Kidney (tissue), 14 donors: ENCODE results near the gene SLC45A3. TPM values are rescaled to one million over a fixed set of nuclear protein-coding genes. Genes with fewer than 3 reads are reported as not detected.
A peak's percentile ranks its signal among the peaks of the same experiment; 100 is the strongest.

Experiments used
- DNase-seq, 5 donors: peaks; one replicate each; pipeline ENCODE4 v3.0.0-alpha.2; 2013 to 2020
- FAIRE-seq: peaks from 2 replicates; lab custom pipeline; 2012; peaks lifted over from hg19 to GRCh38; lab: Jason Lieb, UNC
- H3K27ac ChIP-seq, 2 donors: one replicate each; pipeline ENCODE4 v1.7.0; 2013; ENCODE audit warnings: low read depth in 2 of 2, low read length in 2 of 2, inconsistent platforms in 1 of 2
- H3K27me3 ChIP-seq: one replicate; pipeline ENCODE4 v1.7.1; 2013; ENCODE audit warnings: low read length, inconsistent platforms; ENCODE audit not compliant: control insufficient read depth, insufficient read depth
- H3K36me3 ChIP-seq, 3 donors: one replicate each; pipeline versions ENCODE4 v1.7.0 to v1.7.1; 2013; ENCODE audit warnings: low read length in 3 of 3, control low read depth in 1 of 3, inconsistent platforms in 1 of 3; ENCODE audit not compliant: insufficient read depth in 3 of 3, control insufficient read depth in 2 of 3
- H3K4me1 ChIP-seq, 3 donors: one replicate each; pipeline versions ENCODE4 v1.7.0 to v1.7.1; 2013; ENCODE audit warnings: low read length in 3 of 3, inconsistent platforms in 1 of 3, low read depth in 1 of 3; ENCODE audit not compliant: control insufficient read depth in 2 of 3, insufficient read depth in 2 of 3
- H3K4me3 ChIP-seq, 3 donors: one replicate each; pipeline versions ENCODE4 v1.7.0 to v1.8.1; 2013; ENCODE audit warnings: low read length in 3 of 3, control low read depth in 1 of 3, inconsistent platforms in 1 of 3
- H3K9ac ChIP-seq, 3 donors: one replicate each; pipeline versions ENCODE4 v1.7.0 to v1.7.1; 2013; ENCODE audit warnings: low read length in 3 of 3, control low read depth in 1 of 3, inconsistent platforms in 1 of 3
- H3K9me3 ChIP-seq, 3 donors: one replicate each; pipeline versions ENCODE4 v1.7.0 to v1.7.1; 2013; ENCODE audit warnings: low read length in 3 of 3, control low read depth in 1 of 3, inconsistent platforms in 1 of 3; ENCODE audit not compliant: control insufficient read depth in 2 of 3, insufficient read depth in 1 of 3
- CTCF ChIP-seq: IDR thresholded peaks from 3 replicates; pipeline ENCODE4 v1.5.1; 2012; ENCODE audit warnings: mild to moderate bottlenecking, moderate library complexity, borderline replicate concordance; ENCODE audit not compliant: insufficient read depth; ENCODE audit errors: extremely low read depth
- intact Hi-C: fragments of 100-400 bp; cut with DNase I; formaldehyde crosslinking; loops from one replicate; pipeline ENCODE4 v1.11.1; 2022
- polyA plus RNA-seq: library from polyadenylated mRNA; stranded (reverse); fragments of 350-450 nt; fragmentation: Illumina TruSeq; extraction: RNeasy Lipid Tissue Mini Kit (QIAGEN cat#74804); gene quantifications from one replicate; pipeline ENCODE4 v1.2.3, GENCODE V29; 2014; ENCODE audit warnings: low read depth, low replicate concordance; ENCODE audit not compliant: insufficient read depth
- total RNA-seq: library from RNA; stranded (reverse); fragmentation: NEBNext Ultra II Directional; extraction: Animal tissue kit (Norgen Biotek cat#: 25700); gene quantifications from one replicate; pipeline ENCODE4 v1.2.1, GENCODE V29; 2021
- donor health status: control.
- donor health status: control.
- donor health status: control.
- donor health status: control.
- donor health status: control.
- donor health status: DM: yes; HTN: yes; CAD: no.
- donor health status: Normal renal cell carcinoma (clear cell type).

The SLC45A3 gene
- total and polyA plus RNA-seq, 2 donors from 2014 or later: 6.8 to 7.2 TPM

GRCh38 chr1:205666372-205667166 lies 13.7 kb downstream of the SLC45A3 start:
- no peak overlapping the region for H3K9ac ChIP-seq
- no peaks in the 10 kb centered on the region for H3K27me3 ChIP-seq
- H3K36me3 ChIP-seq: no peaks in the 10 kb centered on the region
- H3K27ac ChIP-seq: no peak overlapping the region
- FAIRE-seq (no peak), DNase-seq (peak in 1 of 5 donors; percentile 28)
- no peak for TF ChIP-seq CTCF
- H3K4me1 ChIP-seq: peaks cover 0 to 28% (median 6%) of the 10 kb centered on the region in 3 donors
- intact Hi-C loops: loop anchor here (10.0 kb wide), 1 partner anchor 48 kb away; no protein-coding TSS in a partner anchor
- no peak overlapping the region for H3K4me3 ChIP-seq
- no peaks in the 10 kb centered on the region for H3K9me3 ChIP-seq

DNA sequence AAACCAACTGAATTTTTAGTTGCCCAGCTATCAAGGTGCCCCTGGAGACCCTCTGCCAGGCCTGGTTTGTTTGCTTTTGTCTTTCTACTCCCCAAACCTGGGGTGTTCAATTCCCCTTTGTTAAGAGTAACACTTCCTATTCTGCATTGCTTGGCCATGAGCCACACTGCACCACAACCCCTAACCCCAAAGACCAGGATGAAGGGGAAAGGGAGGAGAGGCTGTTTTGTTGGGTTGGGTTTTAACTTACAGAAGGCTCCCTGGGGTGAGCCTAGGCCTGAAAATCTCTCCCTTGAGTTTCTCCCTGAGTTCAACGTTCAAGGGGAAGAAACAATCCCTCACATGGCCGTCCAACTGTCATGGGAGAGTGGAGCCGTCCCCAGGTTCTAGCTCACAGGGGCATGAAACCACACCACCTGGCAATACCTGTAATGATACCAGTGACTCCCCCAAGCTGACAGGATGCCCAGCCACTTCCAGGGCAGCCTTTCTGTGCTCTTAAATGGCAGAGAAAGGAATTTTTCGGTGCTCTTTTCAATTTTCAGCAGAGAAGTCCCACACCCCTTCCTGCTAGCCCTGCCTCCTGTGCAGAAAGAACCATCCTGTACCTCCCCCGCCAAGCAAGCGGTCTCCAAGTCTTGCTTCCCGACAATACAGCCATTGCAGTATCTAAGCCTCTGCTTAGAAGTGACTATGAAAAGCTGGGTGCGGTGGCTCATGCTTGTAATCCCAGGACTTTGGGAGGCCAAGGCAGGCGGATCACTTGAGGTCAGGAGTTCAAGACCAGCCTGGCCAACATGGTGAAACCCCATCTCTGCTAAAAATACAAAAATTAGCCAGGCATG lies 14.9 kb downstream of the SLC45A3 start:
- no peak for FAIRE-seq
- no peak for TF ChIP-seq CTCF
- H3K27me3 ChIP-seq: no peaks in the 10 kb centered on the region
- DNase-seq: peak in 3 of 5 donors; percentile 43 to 76 (median 47)
- no peak overlapping the region for H3K27ac ChIP-seq
- no peaks in the 10 kb centered on the region for H3K36me3 ChIP-seq
- H3K4me3 ChIP-seq: no peak overlapping the region
- H3K4me1 ChIP-seq: peaks cover 0 to 22% (median 5%) of the 10 kb centered on the region in 3 donors
- intact Hi-C loops: loop anchor here (10.0 kb wide), 1 partner anchor 49 kb away; no protein-coding TSS in a partner anchor
- no peak overlapping the region for H3K9ac ChIP-seq
- H3K9me3 ChIP-seq: no peaks in the 10 kb centered on the region

- TF ChIP-seq CTCF: no peak
- DNase-seq: peak in 2 of 5 donors; percentile 43 to 84
- Histone ChIP-seq H3K9ac (no peak overlapping the region), H3K36me3 (no peaks in the 10 kb centered on the region), H3K9me3 (no peaks in the 10 kb centered on the region), H3K4me3 (no peak overlapping the region), H3K27ac (peak overlapping the region in 1 of 2 donors; percentile 41), H3K4me1 (peaks cover 0 to 18% (median 5%) of the 10 kb centered on the region in 3 donors), H3K27me3 (no peaks in the 10 kb centered on the region)
- intact Hi-C loops: loop anchor here (10.0 kb wide), 1 partner anchor 50 kb away; no protein-coding TSS in a partner anchor
- no peak for FAIRE-seq
Observed at GRCh38 chr1:205664399-205665017, 15.8 kb downstream of the SLC45A3 start.
